Kidney glomerular epithelial cell (primary cell): ENCODE measurements around the gene PLAU.
A peak's percentile ranks its signal among the peaks of the same experiment; 100 is the strongest.

Source experiments
- DNase-seq: peaks from one replicate; lab custom pipeline; 2025; lab: John Stamatoyannopoulos, UW

Gene PLAU

DNA sequence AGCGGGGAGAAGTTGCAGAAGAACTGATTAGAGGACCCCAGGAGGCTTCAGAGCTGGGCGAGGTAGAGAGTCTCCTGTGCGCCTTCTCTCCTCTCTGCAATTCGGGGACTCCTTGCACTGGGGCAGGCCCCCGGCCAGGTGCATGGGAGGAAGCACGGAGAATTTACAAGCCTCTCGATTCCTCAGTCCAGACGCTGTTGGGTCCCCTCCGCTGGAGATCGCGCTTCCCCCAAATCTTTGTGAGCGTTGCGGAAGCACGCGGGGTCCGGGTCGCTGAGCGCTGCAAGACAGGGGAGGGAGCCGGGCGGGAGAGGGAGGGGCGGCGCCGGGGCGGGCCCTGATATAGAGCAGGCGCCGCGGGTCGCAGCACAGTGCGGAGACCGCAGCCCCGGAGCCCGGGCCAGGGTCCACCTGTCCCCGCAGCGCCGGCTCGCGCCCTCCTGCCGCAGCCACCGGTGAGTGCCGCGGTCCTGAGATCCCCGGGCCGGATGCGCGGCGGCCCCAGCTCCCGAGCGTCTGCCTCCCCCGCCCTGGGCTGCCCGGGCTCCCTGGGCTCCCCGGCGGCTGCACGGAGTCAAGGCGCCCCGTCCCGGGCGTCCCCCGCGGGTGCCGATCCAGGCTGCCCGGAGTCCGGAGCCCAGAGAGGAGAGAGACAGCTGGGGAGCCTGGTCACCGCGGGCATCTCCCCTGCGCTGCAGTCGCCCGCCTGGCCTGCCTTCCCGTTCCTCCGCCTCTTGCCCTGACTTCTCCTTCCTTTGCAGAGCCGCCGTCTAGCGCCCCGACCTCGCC is at the start of gene PLAU:
TSS of gene PLAU (plus strand) at position 369 of the 789 bp plus-strand sequence. CDS start 424 bp downstream, outside the sequence.
- no peak for DNase-seq

GRCh38 chr10:73862011-73862410 is 48.9 kb upstream of the PLAU start:
- no peak for DNase-seq

DNA sequence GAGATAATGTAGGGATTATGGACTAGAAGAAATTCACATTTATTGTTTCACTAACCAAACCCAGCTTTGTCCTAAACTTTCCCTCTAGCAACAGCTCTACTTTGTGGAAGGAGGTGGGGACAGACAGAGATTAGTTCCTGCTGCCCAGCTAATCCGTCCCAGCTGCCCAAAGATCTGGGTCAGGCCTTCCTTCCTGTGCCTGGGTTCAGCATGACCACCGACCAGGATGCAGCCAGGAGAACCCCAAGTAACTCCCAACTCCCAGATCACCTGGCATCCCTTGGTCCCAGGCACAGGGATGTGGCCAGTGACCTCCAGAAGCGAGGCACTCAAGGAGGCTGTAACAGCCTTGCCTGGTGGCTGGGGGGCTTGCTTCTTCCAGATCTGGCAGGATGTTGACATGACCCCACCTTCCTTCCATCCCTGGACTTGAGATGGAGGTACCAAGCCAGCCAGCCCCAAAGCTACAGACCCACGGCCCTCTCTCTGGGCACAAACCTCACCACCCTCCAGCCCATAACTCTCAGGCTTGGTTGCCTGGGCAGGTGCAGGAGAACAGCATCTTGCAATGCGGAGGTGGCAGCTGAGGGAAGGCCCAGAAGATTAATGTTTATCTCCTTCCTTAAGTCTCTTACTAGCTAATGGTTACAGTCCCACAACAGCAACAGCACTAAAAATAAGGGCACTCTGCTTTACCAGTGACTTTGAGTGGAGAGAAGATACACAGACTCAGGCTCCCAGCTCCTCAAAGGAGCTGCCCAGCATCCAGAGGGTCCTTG is 47.7 kb upstream of the PLAU start:
- no peak for DNase-seq

GRCh38 chr10:73864229-73864628 is 46.7 kb upstream of the PLAU start:
- DNase-seq, result no peak

- DNase-seq, result no peak
Observed at GRCh38 chr10:73865107-73865458, 45.8 kb upstream of the PLAU start.

GRCh38 chr10:73865459-73866442 is 45.2 kb upstream of the PLAU start:
- no peak for DNase-seq

GRCh38 chr10:73866621-73867020 is 44.3 kb upstream of the PLAU start:
- DNase-seq, result no peak

DNA sequence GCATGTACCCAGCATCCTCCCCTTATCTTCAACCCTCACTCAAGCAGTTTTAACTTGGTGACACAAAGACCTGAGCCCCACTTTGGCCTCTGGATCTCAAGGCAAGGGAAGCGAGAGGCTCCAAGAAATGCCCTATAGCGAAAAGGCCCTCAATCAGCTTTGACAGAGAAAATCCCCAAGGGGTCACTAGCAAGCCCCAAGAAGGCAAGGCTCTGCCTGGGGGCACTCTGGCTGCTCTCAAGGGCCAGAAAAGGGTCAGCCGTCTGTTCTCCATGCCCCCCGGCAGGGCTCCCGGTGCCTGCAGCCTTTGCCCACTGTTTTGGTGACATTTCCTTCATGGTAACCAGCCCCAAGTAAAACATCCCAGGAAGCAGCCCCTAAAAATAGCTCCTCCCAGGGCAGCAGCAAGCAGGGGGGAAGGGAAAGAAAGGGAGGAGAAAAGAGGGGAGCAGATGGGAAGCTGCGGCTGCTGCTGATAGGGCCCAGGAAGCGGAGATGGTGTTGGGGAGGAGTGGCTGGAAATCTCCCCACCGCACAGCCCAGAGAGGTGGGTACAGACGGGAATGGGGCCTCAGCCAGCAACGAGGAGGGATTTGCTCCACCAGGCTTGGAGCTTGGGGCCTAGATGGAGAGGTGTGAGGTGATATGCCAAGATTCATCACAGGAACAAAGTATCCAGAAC is 43.7 kb upstream of the PLAU start:
- no peak for DNase-seq

DNA sequence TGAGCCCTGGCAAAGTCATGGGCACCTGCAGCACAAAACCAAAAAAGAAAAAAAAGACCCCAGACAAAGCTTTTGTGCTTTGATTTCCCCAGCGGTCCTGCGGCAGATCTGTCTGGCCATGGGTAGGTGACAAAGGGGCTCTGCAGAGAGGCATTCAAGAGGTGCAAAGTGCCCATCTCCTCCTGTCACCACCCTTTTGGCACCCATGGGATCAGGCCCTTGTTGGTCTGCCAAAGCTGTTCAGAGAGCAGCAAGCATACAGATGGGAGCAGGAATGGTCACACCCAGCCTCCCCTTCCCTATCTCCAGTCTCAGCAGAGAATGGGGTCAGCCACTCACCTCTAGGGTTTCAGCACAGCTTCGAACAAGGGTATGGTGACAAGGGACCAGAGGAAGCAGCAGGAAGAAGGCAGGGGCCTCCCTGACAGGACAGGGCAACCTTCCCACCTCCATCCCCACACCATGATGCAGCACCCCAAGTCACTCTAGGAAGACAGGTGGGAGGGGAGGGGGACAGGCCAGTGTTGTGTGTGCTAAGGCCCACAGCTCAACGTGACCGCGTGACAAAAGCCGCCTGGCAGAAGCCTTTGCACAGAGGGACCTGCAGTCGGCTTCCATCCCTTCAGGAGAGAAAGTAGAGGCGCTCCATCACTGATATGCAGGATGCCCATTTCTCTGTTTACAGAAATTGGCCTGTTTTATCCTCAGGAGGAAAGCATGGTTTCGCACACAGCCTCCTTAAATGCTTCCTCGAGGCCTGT is 42.9 kb upstream of the PLAU start:
- DNase-seq, result no peak

DNA sequence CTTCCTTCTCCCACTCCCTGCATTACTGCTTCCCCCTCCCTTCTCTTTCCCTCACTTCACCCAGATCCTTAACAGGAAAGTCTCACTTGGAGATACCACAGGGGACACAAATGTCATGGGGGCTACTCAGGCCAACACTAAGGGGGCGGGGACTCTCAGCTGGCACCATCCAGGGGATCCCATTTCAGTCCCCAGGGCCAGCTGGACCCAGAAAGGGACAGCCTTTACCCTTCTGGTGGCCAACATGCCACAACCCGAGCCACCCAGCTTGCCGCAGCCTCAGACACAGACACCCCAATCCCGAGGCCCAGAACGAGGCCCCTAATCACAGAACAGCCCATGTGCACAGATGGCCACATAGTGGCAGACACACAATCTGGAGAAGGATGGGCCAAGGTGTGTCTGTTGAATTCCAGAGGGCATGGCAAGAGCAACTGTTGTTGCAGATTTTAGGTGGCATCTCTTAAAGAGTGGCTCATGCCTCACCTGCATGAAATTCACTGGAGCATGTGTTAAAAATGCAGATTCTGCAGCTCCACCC is 42.2 kb upstream of the PLAU start:
- no peak for DNase-seq

DNA sequence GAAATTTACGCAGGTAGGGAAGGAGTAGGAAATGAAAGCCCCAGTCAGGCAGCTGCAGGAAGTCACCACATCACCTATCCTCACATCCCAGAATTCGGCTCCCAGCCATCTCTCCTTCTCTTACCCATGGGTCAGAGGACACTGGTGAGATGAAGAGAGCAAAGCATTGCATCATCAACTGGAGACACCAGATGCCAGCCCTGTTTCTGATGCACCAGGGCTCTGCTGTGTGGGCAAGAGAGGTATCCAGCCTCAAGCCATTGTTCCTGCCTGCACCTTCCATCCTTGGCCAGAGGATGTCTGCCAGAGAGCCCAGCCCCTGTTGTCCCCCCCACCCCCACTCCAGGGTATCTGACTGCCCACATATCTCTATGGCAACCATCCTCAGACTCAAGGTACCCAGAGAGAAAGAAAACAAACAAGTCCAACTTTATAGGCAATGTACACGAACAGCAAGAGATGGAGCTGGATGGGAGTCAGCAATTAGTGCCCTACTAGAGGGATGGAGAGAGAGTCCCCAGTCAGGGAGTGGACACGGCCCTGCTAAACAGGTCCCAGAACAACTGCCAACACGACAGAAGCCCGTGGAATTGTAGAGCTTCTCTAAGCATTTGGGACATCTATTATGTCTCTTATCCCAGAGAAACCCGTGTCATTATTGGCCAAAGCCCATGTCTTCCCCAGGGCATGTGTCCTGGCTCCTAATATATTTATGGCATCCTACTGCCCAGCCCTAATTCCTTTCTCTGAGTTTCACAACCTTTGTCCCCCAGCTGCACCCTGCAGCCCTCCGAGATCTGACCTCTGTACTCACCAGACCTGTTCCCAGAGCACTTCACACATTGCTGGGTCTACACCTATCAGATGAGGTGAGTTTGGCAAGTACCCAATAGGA is 39.4 kb upstream of the PLAU start:
- no peak for DNase-seq

GRCh38 chr10:73872190-73872710 is 38.7 kb upstream of the PLAU start:
- no peak for DNase-seq

- DNase-seq, result no peak
Observed at GRCh38 chr10:73873142-73873837, 37.6 kb upstream of the PLAU start.

- no peak for DNase-seq
Observed at GRCh38 chr10:73873838-73874215, 37.1 kb upstream of the PLAU start.

- peak; percentile 44 for DNase-seq
Observed at GRCh38 chr10:73874267-73875138, 36.4 kb upstream of the PLAU start, which contains the start of gene CAMK2G. TSS of gene CAMK2G (minus strand) at chr10:73874555. CDS start at chr10:73874461, 94 bp downstream.

- no peak for DNase-seq
Observed at GRCh38 chr10:73875139-73875475, 35.8 kb upstream of the PLAU start.

DNA sequence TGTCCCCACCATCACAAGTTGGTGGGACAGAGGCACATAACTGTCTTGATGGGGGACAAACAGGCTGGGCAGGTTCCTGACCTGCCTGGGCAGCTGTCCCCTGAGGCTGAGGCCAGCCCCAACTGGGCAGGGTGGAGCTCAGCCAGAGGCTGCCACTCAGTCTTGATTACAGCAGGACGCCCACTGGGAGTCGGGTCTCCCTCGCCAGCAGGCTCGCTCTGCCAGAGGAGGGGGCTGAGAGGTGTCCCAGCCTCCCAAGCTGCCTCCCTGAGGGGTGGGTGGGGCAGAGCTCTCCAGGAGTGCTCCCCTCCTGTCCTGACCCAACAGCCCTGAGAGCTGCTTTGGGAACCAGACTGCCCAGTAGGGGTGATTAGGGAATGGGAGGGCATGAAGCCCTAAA is 34.8 kb upstream of the PLAU start:
- DNase-seq, result no peak

DNA sequence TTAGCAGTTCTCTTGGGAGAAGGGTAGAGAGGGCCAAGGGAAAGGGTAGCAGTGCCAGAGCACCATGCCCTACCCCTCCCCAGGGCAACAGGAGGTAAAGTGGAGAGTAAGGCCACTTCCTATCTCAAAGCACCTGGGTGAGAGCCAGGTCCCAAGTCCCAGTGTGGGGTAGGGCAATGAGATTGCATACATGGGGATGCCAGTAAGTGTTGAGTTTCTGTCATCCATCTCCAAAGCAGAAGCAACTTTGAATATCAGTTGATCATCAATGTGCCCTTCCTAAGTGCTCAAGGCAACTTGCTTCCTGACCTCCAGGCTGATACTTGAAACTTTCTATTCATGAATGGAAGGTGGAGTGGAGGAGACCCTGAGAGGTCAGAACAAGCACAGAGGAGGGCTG is 34.4 kb upstream of the PLAU start:
- no peak for DNase-seq
